BJ (cell line): ENCODE measurements around the gene NAGLU. TPM values are rescaled to one million over a fixed set of nuclear protein-coding genes. Genes with fewer than 3 reads are reported as not detected.

Experiments used
- CTCF ChIA-PET: fragments of 350-600 bp; formaldehyde crosslinking; extraction: SDS; loops from one replicate; lab custom pipeline; 2021; ENCODE audit warnings: antibody characterized with exemption, inconsistent platforms; lab: Yijun Ruan, JAX
- POLR2A ChIA-PET: fragments of 300-600 bp; sonication (Branson Sonifier 250); formaldehyde crosslinking; extraction: SDS; loops from one replicate; lab custom pipeline; 2021; ENCODE audit warnings: antibody characterized with exemption; lab: Charles Lee
- DNase-seq: peaks from one replicate; pipeline ENCODE4 v3.0.0-alpha.2; 2011; ENCODE audit warnings: low read depth
- H3K27me3 ChIP-seq: 2 replicates; pipeline ENCODE4 v1.6.0; 2011; ENCODE audit warnings: low read length; ENCODE audit not compliant: control insufficient read depth, insufficient read depth
- H3K36me3 ChIP-seq: 2 replicates; pipeline ENCODE4 v1.5.1; 2011; ENCODE audit warnings: low read length; ENCODE audit not compliant: control insufficient read depth, insufficient read depth
- H3K4me3 ChIP-seq: 2 replicates; pipeline ENCODE4 v1.5.1; 2011; ENCODE audit warnings: low read depth, mild to moderate bottlenecking, control low read depth, low read length
- CTCF ChIP-seq: IDR thresholded peaks from 2 replicates; pipeline ENCODE4 v1.5.1; 2011; ENCODE audit warnings: low read depth, mild to moderate bottlenecking, control low read depth, inconsistent platforms, low read length, moderate library complexity; ENCODE audit not compliant: insufficient read depth
- polyA minus RNA-seq: library from RNA; depleted of rRNA, polyadenylated mRNA; stranded (reverse); fragments of >200 nt; gene quantifications from 2 replicates; pipeline ENCODE4 v1.2.3, GENCODE V29; 2011; rRNA and poly(A)+ RNA removed
- polyA plus RNA-seq: library from polyadenylated mRNA; depleted of rRNA; stranded (reverse); fragments of >200 nt; gene quantifications from 2 replicates; pipeline ENCODE4 v1.2.3, GENCODE V29; 2011; rRNA removed

The NAGLU gene
- polyA plus RNA-seq (16.3 and 45.3 TPM in 2 replicates), polyA minus RNA-seq (16.8 and 22.8 TPM in 2 replicates)

GRCh38 chr17:42536048-42536371 is at the start of gene NAGLU:
Gene NAGLU (plus strand): TSS chr17:42536241. CDS start chr17:42536273, 32 bp downstream.
- H3K4me3 ChIP-seq: peak within 1 kb of the TSS; percentile 48
- no peak for TF ChIP-seq CTCF
- no peak for DNase-seq
- no peaks in the 10 kb centered on the region for H3K27me3 ChIP-seq
- POLR2A ChIA-PET: interaction anchor here (0.6 to 1.2 kb wide), 3 partner anchors 72 to 211 kb away, joined by 3 to 14 read pairs (median 4); no protein-coding TSS in a partner anchor
- CTCF ChIA-PET: interaction anchor here (0.9 to 2.1 kb wide), 8 partner anchors 9 to 224 kb away, joined by 3 to 11 read pairs (median 4); no protein-coding TSS in a partner anchor
- H3K36me3 ChIP-seq: peaks cover 8% of the 10 kb centered on the region

GRCh38 chr17:42488032-42488431 is 48.0 kb upstream of the NAGLU start:
- Histone ChIP-seq H3K27me3 (no peaks in the 10 kb centered on the region), H3K36me3 (peaks cover 17% of the 10 kb centered on the region), H3K4me3 (no peak overlapping the region)
- ChIA-PET CTCF (no interaction called here), POLR2A (no interaction called here)
- TF ChIP-seq CTCF: no peak
- DNase-seq: no peak

GRCh38 chr17:42493319-42493718 is 42.7 kb upstream of the NAGLU start:
- ChIA-PET CTCF (interaction anchor here (2.5 kb wide), 1 partner anchor 24 kb away, joined by 8 read pairs; no protein-coding TSS in a partner anchor), POLR2A (no interaction called here)
- DNase-seq: no peak
- Histone ChIP-seq H3K27me3 (no peaks in the 10 kb centered on the region), H3K4me3 (no peak overlapping the region), H3K36me3 (peaks cover 8% of the 10 kb centered on the region)
- TF ChIP-seq CTCF: no peak

GRCh38 chr17:42494673-42495072 is 41.4 kb upstream of the NAGLU start:
- no peak for DNase-seq
- ChIA-PET CTCF (interaction anchor here (1.0 to 2.5 kb wide), 5 partner anchors 9 to 89 kb away, joined by 3 to 8 read pairs (median 4); no protein-coding TSS in a partner anchor), POLR2A (interaction anchor here (0.6 kb wide), 1 partner anchor 73 kb away, joined by 3 read pairs; no protein-coding TSS in a partner anchor)
- TF ChIP-seq CTCF: no peak
- Histone ChIP-seq H3K36me3 (peaks cover 4% of the 10 kb centered on the region), H3K4me3 (no peak overlapping the region), H3K27me3 (no peaks in the 10 kb centered on the region)

GRCh38 chr17:42498828-42499227 is 37.2 kb upstream of the NAGLU start:
- POLR2A ChIA-PET: no interaction called here
- CTCF ChIA-PET: no interaction called here
- no peak for DNase-seq
- Histone ChIP-seq H3K4me3 (no peak overlapping the region), H3K36me3 (peaks cover 3% of the 10 kb centered on the region), H3K27me3 (no peaks in the 10 kb centered on the region)
- TF ChIP-seq CTCF: no peak
